Neural progenitor cell (in vitro differentiated cells): Measurements from ENCODE around the gene PPP6R3. TPM values are rescaled to one million over a fixed set of nuclear protein-coding genes. Genes with fewer than 3 reads are reported as not detected.
"Not testable (repeated sequence)": the region's sequence is repeated elsewhere in the genome, so short reads cannot be mapped to it uniquely, and the experiment has no call there.

Experiments
- DNase-seq: peaks from one replicate; pipeline ENCODE4 v3.0.0-alpha.2; 2016; ENCODE audit warnings: low spot score
- H2AFZ ChIP-seq: fragments of 200-600 bp; sonication (generic); replicated peaks from 2 replicates; pipeline ENCODE4 v1.6.1; 2016; ENCODE audit warnings: antibody characterized with exemption
- H3F3A ChIP-seq: fragments of 200-600 bp; sonication (generic); 2 replicates; pipeline ENCODE4 v1.6.1; 2016; ENCODE audit warnings: antibody characterized with exemption, low read depth
- H3K27ac ChIP-seq: fragments of 200-600 bp; sonication (generic); 2 replicates; pipeline ENCODE4 v1.5.1; 2016; ENCODE audit warnings: mild to moderate bottlenecking
- H3K27me3 ChIP-seq: fragments of 200-600 bp; sonication (generic); 2 replicates; pipeline ENCODE4 v1.6.1; 2016; ENCODE audit warnings: mild to moderate bottlenecking, moderate library complexity
- H3K36me3 ChIP-seq: fragments of 200-600 bp; sonication (generic); 2 replicates; pipeline ENCODE4 v1.5.1; 2016
- H3K4me1 ChIP-seq: fragments of 200-600 bp; sonication (generic); 2 replicates; pipeline ENCODE4 v1.6.1; 2016; ENCODE audit warnings: mixed run types
- H3K4me2 ChIP-seq: fragments of 200-600 bp; sonication (generic); 2 replicates; pipeline ENCODE4 v1.6.1; 2016
- H3K4me3 ChIP-seq: fragments of 200-600 bp; sonication (generic); 2 replicates; pipeline ENCODE4 v1.5.1; 2016
- H3K79me2 ChIP-seq: fragments of 200-600 bp; sonication (generic); 2 replicates; pipeline ENCODE4 v1.6.1; 2016; ENCODE audit warnings: low read depth
- H3K9ac ChIP-seq: fragments of 200-600 bp; sonication (generic); 2 replicates; pipeline ENCODE4 v1.6.1; 2016
- H3K9me3 ChIP-seq: fragments of 200-600 bp; sonication (generic); 2 replicates; pipeline ENCODE4 v1.5.1; 2016; ENCODE audit warnings: low read depth
- H4K20me1 ChIP-seq: fragments of 200-600 bp; sonication (generic); 2 replicates; pipeline ENCODE4 v1.6.1; 2016; ENCODE audit warnings: low read depth
- H3K27ac Mint-ChIP-seq: 3 replicates; pipeline ENCODE4 v1.8.0; 2021; ENCODE audit warnings: mixed read lengths
- H3K27me3 Mint-ChIP-seq: 2 replicates; pipeline ENCODE4 v1.8.0; 2022; ENCODE audit warnings: low read depth, mild to moderate bottlenecking, inconsistent platforms, moderate library complexity, mixed read lengths; ENCODE audit not compliant: insufficient read depth
- H3K36me3 Mint-ChIP-seq: 3 replicates; pipeline ENCODE4 v1.8.0; 2021; ENCODE audit warnings: mixed read lengths
- H3K4me1 Mint-ChIP-seq: 3 replicates; pipeline ENCODE4 v1.8.0; 2021; ENCODE audit warnings: mixed read lengths
- H3K4me3 Mint-ChIP-seq: 3 replicates; pipeline ENCODE4 v1.8.0; 2021; ENCODE audit warnings: mild to moderate bottlenecking, moderate library complexity, mixed read lengths
- H3K9me3 Mint-ChIP-seq: 3 replicates; pipeline ENCODE4 v1.8.0; 2020; ENCODE audit warnings: mixed read lengths
- CTCF ChIP-seq: fragments of 200-600 bp; sonication (generic); IDR thresholded peaks from 2 replicates; pipeline ENCODE4 v1.5.1; 2017; ENCODE audit warnings: antibody characterized with exemption, mild to moderate bottlenecking
- EZH2 ChIP-seq: fragments of 200-600 bp; sonication (generic); IDR thresholded peaks from 2 replicates; pipeline ENCODE4 v1.6.1; 2017; ENCODE audit warnings: antibody characterized with exemption, mild to moderate bottlenecking, moderate library complexity
- EZH2phosphoT487 ChIP-seq: fragments of 200-600 bp; sonication (generic); IDR thresholded peaks from 2 replicates; pipeline ENCODE4 v1.6.1; 2017; ENCODE audit warnings: antibody characterized with exemption
- total RNA-seq: library from RNA; depleted of rRNA; stranded (reverse); fragments of >200 nt; gene quantifications from 2 replicates; pipeline ENCODE4 v1.2.3, GENCODE V29; 2015; ENCODE audit warnings: low replicate concordance

The PPP6R3 gene
- total RNA-seq, 1 donor from 2014 or later: 197 TPM

GRCh38 chr11:68617925-68618809 is 157.6 kb downstream of the PPP6R3 start:
- Histone ChIP-seq H3K36me3 (peaks cover 11% of the 10 kb centered on the region), H3K9ac (no peak overlapping the region), H3K27ac (no peak overlapping the region), H4K20me1 (no peaks in the 10 kb centered on the region), H3K27me3 (no peaks in the 10 kb centered on the region), H3K4me2 (no peak overlapping the region), H3K4me3 (no peak overlapping the region), H3K4me1 (no peaks in the 10 kb centered on the region), H3K79me2 (no peaks in the 10 kb centered on the region), H2AFZ (no peak overlapping the region), H3F3A (no peaks in the 10 kb centered on the region), H3K9me3 (no peaks in the 10 kb centered on the region)
- no peak overlapping the region for H3K4me3 Mint-ChIP-seq
- no peaks in the 10 kb centered on the region for H3K4me1 Mint-ChIP-seq
- H3K9me3 Mint-ChIP-seq: peaks cover 4% of the 10 kb centered on the region
- no peak overlapping the region for H3K27ac Mint-ChIP-seq
- H3K27me3 Mint-ChIP-seq: peaks cover 4% of the 10 kb centered on the region
- no peak for TF ChIP-seq CTCF
- TF ChIP-seq EZH2: no peak
- no peak for TF ChIP-seq EZH2phosphoT487
- no peak for DNase-seq
- H3K36me3 Mint-ChIP-seq: peaks cover 16% of the 10 kb centered on the region

- no peaks in the 10 kb centered on the region for H3K4me1 Mint-ChIP-seq
- H3K36me3 Mint-ChIP-seq: peaks cover 4% of the 10 kb centered on the region
- Histone ChIP-seq H3K4me1 (no peaks in the 10 kb centered on the region), H3F3A (no peaks in the 10 kb centered on the region), H3K4me3 (no peak overlapping the region), H3K4me2 (no peak overlapping the region), H3K79me2 (no peaks in the 10 kb centered on the region), H3K9ac (no peak overlapping the region), H3K9me3 (no peaks in the 10 kb centered on the region), H2AFZ (no peak overlapping the region), H3K27ac (no peak overlapping the region), H3K27me3 (no peaks in the 10 kb centered on the region), H3K36me3 (no peaks in the 10 kb centered on the region), H4K20me1 (no peaks in the 10 kb centered on the region)
- no peak overlapping the region for H3K4me3 Mint-ChIP-seq
- H3K27ac Mint-ChIP-seq: no peak overlapping the region
- no peak for DNase-seq
- TF ChIP-seq EZH2 (no peak), EZH2phosphoT487 (no peak), CTCF (no peak)
- peaks cover 9% of the 10 kb centered on the region for H3K27me3 Mint-ChIP-seq
- peaks cover 14% of the 10 kb centered on the region for H3K9me3 Mint-ChIP-seq
These were observed 161.3 kb downstream of the PPP6R3 start for GRCh38 chr11:68621826-68622225.

- not testable (repeated sequence) for H3F3A ChIP-seq, H3K36me3 Mint-ChIP-seq, H3K27me3 Mint-ChIP-seq, H3K4me3 Mint-ChIP-seq, H4K20me1 ChIP-seq, H3K4me3 ChIP-seq, H3K4me1 ChIP-seq, H3K27ac ChIP-seq, DNase-seq, H3K27me3 ChIP-seq, H3K9me3 ChIP-seq, H3K36me3 ChIP-seq, H3K9ac ChIP-seq, H3K79me2 ChIP-seq, H3K4me2 ChIP-seq, H3K4me1 Mint-ChIP-seq, H3K27ac Mint-ChIP-seq, H2AFZ ChIP-seq
- H3K9me3 Mint-ChIP-seq: peaks cover 14% of the 10 kb centered on the region
These were observed 163.2 kb downstream of the PPP6R3 start for GRCh38 chr11:68623706-68624105.

GRCh38 chr11:68625069-68625468 is 164.5 kb downstream of the PPP6R3 start:
- not testable (repeated sequence) for H3K36me3 ChIP-seq, H3K27me3 ChIP-seq, H3K4me2 ChIP-seq, H3K27ac ChIP-seq, DNase-seq, H3K4me1 ChIP-seq, H3K27me3 Mint-ChIP-seq, H4K20me1 ChIP-seq, H3K9me3 ChIP-seq, H3K79me2 ChIP-seq, H2AFZ ChIP-seq, H3F3A ChIP-seq, H3K4me3 Mint-ChIP-seq, H3K4me3 ChIP-seq, H3K9ac ChIP-seq, H3K36me3 Mint-ChIP-seq, H3K27ac Mint-ChIP-seq, H3K4me1 Mint-ChIP-seq
- peaks cover 14% of the 10 kb centered on the region for H3K9me3 Mint-ChIP-seq

GRCh38 chr11:68626236-68626635 is 165.7 kb downstream of the PPP6R3 start:
- not testable (repeated sequence) for H3K4me1 ChIP-seq, H2AFZ ChIP-seq, H3K27ac Mint-ChIP-seq, H3K4me2 ChIP-seq, H3F3A ChIP-seq, H4K20me1 ChIP-seq, H3K36me3 Mint-ChIP-seq, H3K4me1 Mint-ChIP-seq, H3K27me3 Mint-ChIP-seq, H3K36me3 ChIP-seq, H3K4me3 Mint-ChIP-seq, H3K4me3 ChIP-seq, H3K79me2 ChIP-seq, H3K27me3 ChIP-seq, H3K9me3 ChIP-seq, DNase-seq, H3K9ac ChIP-seq, H3K27ac ChIP-seq
- peaks cover 14% of the 10 kb centered on the region for H3K9me3 Mint-ChIP-seq

GRCh38 chr11:68628837-68629236 is 168.3 kb downstream of the PPP6R3 start:
- not testable (repeated sequence) for H4K20me1 ChIP-seq, H3K9ac ChIP-seq, H3K36me3 ChIP-seq, H3K27ac ChIP-seq, H3K36me3 Mint-ChIP-seq, DNase-seq, H3F3A ChIP-seq, H3K4me3 Mint-ChIP-seq, H3K4me1 ChIP-seq, H2AFZ ChIP-seq, H3K9me3 ChIP-seq, H3K27me3 Mint-ChIP-seq, H3K27me3 ChIP-seq, H3K4me1 Mint-ChIP-seq, H3K4me2 ChIP-seq, H3K79me2 ChIP-seq, H3K4me3 ChIP-seq, H3K9me3 Mint-ChIP-seq, H3K27ac Mint-ChIP-seq
